ENCODE results near the gene OR2V2.

OR2V2 gene

DNA sequence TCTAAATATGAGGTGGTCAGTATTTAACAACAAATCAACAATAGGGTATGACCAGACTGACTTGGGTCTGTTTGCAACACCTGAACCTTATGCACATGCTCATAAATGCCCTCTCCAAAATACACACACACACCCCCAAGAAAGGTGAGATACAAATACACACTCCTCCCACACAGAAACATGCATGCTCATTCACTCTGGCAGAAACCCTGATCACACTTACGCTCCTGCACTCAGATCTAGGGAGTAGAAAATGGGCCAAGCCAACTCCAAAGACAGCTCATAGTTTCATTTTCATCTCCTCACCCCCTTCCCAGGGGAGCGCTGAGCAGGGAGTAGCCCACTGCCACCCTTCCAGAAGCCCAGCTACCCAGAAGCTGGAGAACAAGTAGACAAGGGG, 46.3 kb downstream of the OR2V2 start:
- no peak for DNase-seq

DNA sequence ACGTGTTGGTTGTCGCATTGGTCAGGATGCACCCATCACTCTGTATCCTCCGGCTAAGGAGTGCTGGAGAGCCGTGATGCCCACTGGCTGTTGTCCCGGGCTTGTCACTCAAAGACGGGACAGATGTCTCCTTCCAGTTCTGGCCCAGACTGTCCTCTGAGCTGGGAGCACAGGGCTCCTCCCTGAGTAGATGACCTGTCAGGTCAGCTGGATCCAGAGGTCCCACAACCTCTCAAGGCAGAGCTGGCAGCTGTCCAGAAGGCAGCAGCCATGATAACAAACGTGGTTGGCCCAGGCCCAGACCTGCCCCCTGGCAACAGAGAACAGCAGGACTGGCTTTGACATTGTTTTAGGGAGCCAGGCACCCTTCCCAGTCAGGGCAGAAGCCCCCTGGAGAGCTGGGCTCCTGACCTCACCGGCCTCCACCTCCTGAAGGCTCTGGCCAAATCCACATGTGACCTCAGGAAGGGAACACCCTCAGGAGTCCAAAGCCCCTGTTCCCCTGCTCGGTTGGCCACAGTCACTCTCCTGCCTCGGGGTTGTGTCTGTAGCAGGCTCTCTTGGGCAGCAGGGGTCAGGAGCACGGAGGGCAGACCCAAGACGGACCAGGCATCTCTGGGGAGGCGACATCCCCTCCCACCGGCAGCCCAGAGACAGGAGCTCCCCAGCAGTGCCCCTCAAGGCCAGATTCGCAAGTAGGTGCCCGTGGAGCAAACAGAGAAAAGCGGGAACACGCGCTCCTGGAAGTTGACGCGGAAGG, 47.3 kb downstream of the OR2V2 start:
- no peak for DNase-seq

DNA sequence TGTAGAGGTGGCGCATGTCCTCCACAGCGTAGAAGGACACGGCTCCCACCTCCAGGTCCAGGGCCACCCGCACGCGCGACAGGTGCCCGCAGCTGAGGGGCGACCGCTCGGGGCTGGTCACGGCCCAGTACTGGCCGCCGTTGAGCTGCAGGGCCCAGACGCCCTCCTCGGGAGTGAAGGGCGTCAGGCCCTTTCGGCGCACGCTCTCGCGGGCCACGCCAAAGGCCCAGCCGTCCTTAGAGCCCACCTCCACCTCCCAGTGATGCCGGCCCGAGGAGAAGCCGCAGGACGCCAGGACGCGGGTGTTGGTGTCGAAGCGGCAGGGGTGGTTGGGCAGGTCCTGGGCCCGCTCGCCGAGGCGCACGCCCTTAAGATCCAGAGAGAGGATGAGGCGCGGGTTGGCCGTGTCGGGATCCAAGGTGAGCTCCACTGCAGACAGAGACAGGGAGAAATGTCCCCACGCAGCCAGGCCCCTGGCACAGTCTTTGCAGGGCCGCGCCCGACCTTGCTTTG, 47.9 kb downstream of the OR2V2 start:
- DNase-seq = no peak

DNA sequence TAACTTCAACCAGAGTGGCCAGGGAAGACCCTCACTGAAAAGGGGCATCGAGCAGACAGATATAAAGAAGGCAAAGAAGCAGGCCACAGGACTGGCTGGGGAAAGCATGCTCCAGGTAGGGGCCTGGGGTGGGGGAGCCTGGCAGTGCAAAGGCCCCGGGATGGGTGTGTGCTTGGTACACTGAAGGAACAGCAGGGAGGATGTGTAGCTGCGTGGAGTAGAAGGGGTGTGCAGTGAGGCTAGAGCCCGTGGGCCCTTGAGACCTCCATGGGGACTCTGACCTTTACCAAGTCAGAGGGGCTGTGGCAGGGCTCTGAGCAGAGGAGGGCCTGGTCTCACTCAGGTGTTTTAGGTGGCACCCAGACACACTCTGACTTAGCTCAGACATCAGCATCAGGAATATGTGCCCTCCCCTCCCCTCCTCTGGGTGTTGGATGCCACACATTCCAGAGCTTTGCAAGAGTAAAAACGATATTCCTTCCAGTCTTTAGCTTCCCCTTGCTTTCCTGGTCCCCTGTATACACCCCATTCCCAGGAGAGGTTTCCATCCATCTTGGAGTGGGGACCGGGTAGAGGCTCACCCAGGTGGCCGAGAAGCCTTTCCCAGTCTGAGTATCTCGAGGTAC, 50.1 kb downstream of the OR2V2 start:
- DNase-seq = no peak

DNA sequence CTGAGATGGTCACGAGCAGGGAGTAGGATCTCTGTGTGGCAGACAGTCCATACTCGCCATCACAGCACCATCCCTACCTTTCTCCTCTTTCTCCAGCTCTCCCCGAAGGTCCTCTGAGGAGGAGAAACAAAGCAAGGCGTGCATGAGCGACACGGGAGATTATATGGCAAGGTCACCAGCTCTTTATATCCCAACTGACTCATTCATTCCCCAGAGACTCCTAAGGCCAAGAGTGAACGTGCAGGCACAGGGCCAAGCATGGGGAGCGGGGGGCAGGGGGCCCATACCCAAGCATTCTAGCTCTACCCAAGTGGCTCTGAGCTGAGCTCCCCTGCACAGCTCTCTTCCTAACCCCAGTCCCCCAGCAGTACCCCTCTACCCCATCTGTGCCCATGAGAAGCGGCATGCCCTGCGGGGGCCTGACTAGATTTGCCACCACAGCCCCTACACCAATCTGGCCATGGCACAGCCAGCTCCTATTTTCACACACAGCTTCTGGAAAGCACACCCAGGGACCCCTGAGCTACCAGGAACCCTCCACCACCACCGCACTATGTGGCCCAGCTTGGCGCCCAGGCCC, 50.8 kb downstream of the OR2V2 start:
- no peak for DNase-seq

DNA sequence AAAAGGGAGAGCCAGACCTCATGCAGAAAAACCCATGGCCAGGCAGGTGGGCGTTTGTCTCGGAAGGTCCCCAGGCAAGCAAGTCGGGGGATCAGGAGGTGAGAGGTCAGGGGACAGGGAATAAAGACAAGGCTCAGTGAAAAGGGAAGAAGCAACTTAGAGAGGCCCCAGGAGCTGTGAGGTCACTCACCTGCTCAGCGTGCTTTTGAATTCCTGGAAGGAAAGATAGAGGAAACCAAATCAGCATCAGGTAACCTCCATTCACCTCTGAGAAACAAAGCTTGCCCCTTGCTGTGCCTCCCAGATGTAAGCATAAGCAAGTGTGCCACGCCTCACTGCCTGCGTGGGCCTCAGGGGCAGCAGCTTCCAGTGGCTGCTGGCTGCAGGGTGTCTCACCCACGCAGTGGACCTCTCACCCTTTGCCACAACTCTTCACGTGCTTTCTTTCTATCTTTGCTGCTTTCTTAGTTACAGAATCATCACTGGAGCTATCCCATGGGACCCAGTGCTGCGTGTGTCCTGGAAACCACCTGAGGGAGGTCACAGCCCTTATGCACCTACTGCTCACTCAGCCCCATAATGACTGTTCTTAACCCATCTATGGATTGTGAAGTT, 51.6 kb downstream of the OR2V2 start:
- DNase-seq = no peak

DNA sequence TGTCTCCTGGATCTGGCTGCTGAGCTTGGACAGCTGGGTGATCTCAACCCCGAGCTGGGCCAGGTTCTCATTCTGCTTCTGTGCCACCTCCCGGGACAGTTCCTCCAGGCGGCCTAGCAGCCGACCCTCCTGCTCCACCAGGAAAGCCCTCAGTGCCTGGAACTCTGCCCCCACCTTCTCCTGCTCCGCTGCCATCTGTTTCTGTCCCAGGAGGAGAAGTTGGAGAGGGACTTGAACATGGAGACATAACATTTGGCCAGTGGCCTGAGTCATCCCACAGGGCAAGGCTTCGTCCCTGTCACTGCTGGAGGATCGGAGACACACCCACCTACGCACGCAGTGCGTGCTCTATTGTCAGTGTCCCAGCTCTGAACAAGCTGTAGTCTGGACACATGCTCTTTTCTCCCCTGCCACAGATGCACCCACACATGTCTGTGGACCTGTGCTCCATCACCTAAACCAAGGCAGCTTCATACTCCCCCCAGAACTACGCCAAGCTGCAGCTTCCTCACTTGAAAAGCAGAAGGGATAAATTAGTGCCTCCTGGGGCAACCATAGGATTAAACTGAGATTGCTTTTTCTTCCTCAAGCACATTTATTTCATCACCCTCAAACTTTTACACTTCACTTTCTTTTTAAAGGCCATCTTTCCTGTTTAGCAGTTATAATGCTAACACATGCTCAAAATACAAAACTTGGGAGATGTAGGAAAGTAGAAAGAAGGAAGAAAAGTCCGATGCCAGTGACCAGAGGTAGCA, 52.7 kb downstream of the OR2V2 start:
- peak; percentile 51 for DNase-seq

DNA sequence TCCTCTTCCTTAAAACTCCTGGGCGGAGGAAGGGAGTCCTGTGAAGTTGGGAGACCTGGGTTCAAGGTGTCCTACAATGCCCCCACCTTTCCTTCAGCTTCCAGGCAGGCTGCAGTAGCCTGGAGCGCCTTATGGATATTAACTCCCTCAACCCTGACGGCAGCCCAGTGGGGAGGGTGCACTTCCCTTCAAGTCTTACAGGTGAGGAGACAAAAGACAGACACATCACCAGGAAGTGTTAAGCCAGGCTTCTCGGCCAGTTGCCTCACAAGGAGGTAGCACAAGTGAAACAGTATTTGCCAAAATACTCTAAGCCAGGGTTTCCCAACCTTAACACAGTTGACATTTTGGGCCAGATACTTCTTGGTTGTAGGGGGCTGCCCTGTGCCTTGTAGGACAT, 53.4 kb downstream of the OR2V2 start:
- no peak for DNase-seq

DNA sequence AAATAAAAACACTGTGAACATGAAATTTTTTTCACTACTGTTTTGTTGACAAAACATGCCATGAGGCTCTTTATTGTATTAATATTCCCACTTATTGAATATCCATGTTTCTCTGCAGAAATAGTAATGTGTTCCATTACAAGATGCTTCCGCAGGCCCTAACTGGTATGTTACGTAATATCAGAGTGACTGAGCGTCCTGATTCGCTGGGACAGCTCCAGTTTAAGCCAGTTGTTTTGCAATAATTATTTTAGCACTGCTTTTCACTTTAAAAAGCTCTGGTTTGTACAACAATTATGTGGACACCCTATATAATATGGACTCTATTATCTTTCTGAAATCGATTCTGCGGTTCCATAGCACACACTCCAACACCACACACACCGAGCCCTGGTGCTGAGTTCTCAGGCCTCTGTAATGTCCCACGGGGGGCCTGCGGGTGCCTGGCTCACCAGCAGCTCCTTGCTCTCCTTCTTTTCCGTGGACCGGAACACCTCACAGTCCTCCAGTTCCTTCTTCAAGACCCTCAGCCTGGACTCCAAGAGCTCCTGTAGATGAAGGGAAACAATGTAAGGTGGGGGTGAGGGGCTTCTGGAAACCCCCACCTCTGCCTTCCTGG, 55.8 kb downstream of the OR2V2 start:
- peak; percentile 83 for DNase-seq

DNA sequence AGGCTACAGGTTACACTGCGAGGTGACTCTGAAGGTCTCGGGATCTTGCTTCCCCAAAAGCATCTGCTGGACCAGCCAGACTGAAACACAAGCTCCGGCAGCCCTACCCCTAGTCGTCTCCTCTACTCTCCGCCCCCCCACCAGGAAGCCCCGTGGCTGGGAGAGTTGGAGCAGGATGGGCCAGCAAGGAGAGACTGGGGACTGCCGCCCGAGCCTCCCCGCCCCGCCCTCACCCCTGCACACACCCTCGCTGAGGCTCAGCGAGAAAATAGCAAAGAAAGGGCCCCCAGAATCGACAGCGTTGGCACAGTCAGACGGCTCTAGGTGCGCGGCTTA, 56.4 kb downstream of the OR2V2 start:
- DNase-seq = no peak

DNA sequence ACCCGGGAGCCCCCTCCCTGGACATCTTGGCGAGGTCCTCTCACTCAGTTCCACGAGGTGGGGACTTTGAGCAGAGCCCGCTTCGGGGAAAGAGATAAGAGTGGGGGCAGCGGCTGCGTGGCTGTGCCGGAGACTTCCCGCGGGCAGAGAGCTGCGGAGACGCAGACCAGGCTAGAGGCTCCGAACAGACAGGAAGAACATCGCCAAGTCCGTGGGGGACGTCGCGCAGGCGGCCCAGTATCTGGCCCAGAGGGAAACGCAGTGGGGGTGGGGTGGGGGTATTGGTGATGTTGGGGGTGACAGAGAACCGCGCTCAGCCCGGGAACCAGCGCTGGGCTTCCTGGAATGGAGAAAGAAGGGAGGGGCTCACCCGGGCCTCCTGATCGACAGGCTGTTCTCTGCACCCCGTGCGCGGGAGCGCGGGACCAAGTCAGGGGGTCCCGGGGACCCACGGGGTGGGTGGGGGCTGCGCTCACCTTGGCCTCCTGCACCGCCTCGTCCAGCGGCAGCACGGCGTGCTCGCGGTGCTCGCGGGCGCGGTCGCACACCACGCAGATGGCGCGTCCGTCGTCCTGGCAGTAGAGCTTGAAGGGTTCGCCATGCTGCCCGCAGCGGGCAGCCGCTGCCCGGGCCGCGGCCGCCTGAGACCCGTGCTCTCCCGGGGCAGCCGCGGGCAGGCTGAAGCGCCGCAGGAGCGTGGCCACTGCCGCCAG, 56.9 kb downstream of the OR2V2 start:
- no peak for DNase-seq

DNA sequence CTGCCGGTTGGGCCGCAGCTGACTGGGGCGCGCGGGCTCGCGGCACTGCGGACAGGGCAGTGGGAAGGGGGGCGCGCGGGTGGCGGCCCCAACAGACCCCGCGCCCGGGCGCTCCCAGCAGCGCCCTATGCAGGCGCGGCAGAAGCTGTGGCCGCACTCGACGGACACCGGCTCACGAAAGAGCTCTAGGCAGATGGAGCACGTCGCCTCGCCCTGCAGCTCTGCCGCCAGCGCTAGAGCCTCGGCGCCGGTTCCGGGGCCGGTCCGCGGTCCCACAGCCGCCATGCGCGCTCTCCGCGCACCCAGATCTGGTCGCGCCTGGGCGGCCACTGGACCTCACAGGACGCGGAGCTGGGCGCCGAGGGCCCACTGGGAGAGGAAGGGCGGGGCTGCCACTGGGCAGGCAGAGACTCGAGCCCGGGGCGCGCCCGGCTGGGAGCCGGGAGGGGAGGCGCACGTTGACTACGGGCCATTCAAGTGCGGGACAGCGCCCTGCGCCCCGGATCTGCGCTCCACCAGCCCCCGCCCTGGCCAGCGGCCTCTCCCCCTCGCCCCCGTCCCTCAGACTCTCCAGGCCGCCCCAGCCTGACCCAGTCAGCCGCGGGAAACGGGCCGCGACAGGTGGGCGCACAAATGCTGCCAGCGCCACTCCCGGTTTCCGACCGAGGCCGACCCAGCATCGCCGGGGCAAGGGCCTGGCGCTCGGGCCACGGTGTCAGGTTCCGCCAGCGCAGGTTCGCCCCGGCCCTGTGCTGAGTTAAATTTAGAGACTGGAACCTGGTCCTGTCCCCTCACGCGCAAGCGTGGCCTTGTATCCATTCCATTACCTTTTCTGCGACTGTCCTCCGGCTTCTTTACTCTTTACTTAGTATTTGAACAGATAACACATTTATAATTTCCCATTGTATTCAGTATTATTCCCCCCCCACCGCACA, 57.7 kb downstream of the OR2V2 start, which contains the start of gene TRIM7:
Gene TRIM7, minus strand, starts transcription at position 371 of the 935 bp plus-strand sequence. Its CDS starts 86 bp downstream, at position 285.
- DNase-seq = peak; percentile 58

DNA sequence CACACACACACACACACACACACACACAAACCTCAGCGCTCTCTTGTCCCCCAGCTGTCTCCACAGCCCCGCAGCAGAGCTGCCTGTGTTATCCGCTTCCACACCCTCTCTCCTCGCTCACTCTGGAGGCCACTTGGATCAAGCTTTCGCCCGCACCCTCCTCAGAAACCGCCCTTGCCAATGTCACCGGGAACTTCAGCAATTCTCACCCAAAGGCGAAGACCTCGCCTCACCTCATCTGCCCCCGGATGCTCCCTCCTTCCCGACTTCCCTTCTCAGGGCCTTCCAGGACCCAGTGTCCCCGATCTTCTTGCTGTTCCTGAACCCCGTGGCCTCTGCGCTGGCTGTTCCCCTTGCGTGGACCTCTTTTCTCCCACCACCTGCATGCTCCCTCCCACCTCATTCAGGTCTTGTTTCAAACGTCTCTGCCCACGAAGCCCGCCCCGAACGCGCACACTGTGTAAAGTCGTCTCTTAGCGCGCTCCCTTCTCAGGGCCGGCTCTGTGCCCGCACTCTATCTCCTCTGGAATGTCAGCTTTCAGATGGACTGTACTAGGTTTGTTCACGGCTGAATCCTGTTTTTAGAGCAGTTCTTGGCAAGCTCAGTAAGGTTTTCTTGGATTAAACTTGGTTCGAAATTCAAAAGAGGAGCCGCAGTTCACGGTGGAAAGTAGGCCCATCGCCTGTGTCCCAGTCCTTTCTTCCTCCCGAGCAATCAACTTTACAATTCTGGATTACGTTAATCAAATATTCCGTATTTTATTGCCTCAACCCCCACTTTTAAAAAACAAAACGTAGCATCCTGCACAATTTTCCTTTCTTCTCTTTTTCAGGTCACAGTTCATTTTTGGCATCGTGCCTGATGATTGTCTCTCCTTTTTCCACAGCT, 58.6 kb downstream of the OR2V2 start:
- DNase-seq = no peak

DNA sequence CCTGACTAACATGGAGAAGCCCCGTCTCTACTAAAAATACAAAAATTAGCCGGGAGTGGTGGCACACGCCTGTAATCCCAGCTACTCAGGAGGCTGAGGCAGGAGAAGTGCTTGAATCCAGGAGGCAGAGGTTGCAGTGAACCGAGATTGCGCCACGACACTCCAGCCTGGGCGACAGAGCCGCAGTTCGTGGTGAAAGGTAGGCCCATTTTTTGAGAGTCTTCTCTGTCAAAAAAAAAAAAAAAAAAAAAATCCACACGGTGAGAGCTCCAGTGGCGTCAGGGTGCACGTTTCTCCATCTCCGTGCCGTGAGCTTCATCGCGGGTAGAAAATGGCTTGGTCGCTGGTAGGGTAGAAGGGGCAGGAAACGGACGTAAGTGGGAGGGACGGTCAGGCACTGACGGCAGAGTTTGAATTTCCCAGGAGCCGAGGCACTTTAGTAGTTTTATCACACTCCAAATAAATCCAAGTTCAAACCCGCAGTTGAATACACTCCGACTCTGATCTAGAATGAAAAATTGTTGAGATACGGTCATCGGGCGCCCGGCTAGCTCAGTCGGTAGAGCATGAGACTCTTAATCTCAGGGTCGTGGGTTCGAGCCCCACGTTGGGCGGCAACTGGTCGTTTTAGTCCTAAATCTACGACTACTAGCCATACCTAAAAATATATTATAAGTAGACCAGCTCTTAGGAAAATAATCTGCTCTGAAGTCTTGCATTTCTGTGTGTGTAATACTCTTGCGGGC, 60.0 kb downstream of the OR2V2 start:
- peak; percentile 82 for DNase-seq

DNA sequence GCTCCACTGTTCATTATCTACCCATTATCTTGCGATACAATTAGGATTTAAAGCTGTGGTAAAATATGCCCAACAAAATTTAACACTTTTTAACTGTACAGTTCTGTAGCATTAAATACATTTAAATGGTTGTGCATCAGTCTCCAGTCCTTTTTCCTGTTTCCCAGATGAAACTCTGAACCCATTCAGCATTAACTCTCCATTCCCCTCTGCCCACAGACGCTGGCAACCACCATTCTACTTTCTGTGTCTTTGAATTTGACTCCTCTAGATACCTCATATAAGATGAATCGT, 60.5 kb downstream of the OR2V2 start:
- DNase-seq = no peak
